ENCODE results near the gene NANOG. TPM values are rescaled to one million over a fixed set of nuclear protein-coding genes. Genes with fewer than 3 reads are reported as not detected.
"Not testable (repeated sequence)": the region's sequence is repeated elsewhere in the genome, so short reads cannot be mapped to it uniquely, and the experiment has no call there.

Gene NANOG
- not detected in 2 replicates for total RNA-seq (2014; rRNA removed; shearing (Covaris generic))

DNA sequence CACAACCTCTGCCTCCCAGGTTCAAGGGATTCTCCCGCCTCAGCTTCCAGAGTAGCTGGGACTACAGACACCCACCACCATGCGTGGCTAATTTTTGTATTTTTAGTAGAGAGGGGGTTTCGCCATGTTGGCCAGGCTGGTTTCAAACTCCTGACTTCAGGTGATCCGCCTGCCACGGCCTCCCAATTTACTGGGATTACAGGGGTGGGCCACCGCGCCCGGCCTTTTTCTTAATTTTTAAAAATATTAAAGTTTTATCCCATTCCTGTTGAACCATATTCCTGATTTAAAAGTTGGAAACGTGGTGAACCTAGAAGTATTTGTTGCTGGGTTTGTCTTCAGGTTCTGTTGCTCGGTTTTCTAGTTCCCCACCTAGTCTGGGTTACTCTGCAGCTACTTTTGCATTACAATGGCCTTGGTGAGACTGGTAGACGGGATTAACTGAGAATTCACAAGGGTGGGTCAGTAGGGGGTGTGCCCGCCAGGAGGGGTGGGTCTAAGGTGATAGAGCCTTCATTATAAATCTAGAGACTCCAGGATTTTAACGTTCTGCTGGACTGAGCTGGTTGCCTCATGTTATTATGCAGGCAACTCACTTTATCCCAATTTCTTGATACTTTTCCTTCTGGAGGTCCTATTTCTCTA, at the start of gene NANOG:
NANOG (plus strand) TSS at position 519 of the 645 bp plus-strand sequence. CDS start 213 bp downstream, outside the sequence.
- not testable (repeated sequence) for DNase-seq (ENCODE audit: low read depth)

DNA sequence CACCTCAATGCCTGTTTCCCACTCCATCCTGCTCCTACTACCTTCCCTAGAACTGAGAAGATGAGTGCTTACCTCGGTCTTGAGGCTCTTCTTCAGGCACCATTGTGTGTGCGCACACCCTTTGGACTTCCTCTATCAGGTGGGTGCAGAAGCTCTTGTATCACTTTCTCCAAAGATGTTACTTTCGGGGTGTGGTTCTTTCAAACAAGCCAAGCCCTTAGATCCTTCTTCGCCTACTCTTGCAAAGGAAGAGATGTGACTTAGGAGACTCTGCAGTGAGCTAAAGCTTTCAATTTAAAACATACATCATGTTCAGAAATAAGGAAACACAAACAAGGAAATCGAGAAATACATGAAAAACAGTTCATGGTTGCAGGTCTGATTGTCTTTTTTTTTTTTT, 42.0 kb upstream of the NANOG start, which contains the start of gene CLEC4C:
CLEC4C (minus strand) TSS at position 130 of the 400 bp plus-strand sequence; CDS start at position 103, 27 bp downstream.
- DNase-seq (ENCODE audit: low read depth) = no peak

DNA sequence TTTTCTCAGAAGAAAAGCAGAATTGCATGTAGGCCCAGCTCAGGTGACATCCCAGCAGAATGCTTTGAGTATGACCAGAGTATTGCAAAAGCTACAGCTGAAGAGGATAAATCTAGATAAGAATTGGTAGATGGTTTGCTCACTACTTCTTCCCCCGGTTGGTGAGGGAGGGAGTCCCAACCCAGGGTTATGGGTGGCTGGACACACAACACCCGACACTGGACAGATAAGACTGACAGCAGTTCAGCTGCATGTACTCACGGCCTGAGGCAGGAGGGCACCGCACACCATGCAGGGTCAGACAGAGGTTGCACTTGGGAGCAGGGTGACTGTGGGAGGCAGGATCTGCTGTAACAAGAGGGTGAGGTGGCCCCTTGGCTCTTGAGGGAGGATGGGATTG, 40.4 kb upstream of the NANOG start:
- DNase-seq (ENCODE audit: low read depth) = no peak

DNA sequence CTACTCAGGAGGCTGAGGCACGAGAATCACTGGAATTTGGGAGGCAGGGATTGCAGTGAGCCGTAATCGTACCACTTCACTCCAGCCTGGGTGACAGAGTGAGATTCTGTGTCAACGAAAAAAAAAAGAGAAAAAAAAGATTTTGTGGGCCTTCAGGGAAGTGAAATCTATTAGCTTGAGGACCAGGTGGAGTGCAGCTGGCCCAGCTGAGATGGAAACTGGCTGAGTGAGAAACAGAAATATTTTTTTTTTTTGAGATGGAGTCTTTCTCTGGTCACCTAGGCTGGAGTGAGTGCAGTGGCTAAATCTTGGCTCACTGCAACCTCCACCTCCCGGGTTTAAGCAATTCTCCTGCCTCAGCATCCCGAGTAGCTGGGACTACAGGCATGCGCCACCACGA, 39.8 kb upstream of the NANOG start:
- no peak for DNase-seq (ENCODE audit: low read depth)

DNA sequence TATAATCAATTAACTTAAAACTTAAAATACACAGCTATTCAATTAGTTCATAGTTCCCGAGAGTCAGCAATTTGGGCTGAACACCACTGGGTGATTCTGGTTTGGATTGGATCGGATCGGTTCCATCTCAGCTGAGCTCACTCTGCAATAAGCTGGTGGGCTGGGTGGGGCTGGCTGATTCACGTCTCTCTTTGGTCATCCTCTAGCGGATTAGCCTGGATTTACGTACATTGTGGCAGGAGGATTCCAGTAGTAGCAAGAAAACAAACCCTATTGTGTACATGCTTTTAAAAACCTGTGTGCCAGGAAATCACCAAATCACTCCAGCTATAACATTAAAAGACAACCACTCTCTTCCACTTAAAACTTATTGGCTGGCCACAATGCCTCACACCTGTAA, 38.9 kb upstream of the NANOG start:
- no peak for DNase-seq (ENCODE audit: low read depth)

DNA sequence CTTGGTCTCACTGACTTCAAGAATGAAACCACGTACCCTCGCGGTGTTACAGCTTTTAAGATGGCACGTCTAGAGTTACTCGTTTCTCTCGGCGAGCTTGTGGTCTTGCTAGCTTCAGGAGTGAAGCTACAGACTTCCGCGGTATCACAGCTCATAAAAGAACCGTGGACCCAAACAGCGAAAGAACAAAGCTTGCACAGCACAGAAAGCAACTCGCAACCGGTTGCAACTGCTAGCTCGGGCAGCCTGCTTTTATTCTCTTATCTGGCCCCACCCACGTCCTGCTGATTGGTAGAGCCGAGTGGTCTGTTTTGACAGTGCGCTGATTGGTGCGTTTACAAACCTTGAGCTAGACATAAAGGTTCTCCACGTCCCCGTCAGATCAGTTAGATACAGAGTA, 37.8 kb upstream of the NANOG start:
- no peak for DNase-seq (ENCODE audit: low read depth)

DNA sequence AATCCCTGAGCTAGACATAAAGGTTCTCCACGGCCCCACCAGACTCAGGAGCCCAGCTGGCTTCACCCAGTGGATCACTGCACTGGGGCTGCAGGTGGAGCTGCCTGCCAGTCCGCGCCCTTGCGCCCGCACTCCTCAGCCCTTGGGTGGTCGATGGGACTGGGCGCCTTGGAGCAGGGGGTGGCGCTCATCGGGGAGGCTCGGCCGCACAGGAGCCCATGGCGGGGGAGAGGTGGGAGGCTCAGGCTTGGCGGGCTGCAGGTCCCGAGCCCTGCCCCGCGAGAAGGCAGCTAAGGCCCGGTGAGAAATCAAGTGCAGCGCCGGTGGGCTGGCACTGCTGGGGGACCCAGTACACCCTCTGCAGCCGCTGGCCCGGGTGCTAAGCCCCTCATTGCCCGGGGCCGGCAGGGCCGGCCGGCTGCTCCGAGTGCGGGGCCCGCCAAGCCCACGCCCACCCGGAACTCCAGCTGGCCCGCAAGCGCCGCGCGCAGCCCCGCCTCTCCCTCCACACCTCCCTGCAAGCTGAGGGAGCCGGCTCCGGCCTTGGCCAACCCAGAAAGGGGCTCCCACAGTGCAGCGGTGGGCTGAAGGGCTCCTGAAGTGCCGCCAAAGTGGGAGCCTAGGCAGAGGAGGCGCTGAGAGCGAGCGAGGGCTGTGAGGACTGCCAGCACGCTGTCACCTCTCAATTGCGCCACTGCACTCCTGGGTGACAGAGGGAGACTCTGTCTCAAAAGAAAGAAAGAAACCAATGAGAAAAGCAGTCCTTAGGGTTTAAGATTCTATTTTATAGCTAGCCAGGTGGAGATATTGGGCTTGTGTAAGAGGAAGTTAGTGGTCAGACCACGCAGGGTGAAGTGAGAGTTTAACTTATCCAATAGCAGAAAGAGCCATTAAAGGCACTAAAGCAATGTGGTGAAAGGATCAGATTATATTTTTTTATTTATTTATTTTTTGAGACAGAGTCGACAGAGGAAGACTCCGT, 37.0 kb upstream of the NANOG start:
- not testable (repeated sequence) for DNase-seq (ENCODE audit: low read depth)

DNA sequence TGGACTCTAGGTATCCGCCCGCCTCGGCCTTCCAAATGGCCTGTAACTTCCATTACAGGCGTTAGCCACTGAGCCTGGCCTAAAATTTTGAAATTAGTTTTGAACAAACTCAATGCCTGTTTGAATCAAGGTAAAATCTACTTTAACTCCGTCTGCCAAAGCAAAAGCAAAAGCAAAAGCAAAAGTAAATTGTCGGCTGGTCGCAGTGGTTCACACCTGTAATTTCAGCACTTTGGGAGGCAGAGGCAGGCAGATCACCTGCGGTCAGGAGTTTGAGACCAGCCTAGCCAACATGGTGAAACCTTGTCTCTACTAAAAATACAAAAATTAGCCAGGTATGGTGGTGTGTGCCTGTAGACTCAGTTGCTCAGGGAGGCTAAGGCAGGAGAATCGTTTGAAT, 33.5 kb upstream of the NANOG start:
- not testable (repeated sequence) for DNase-seq (ENCODE audit: low read depth)

DNA sequence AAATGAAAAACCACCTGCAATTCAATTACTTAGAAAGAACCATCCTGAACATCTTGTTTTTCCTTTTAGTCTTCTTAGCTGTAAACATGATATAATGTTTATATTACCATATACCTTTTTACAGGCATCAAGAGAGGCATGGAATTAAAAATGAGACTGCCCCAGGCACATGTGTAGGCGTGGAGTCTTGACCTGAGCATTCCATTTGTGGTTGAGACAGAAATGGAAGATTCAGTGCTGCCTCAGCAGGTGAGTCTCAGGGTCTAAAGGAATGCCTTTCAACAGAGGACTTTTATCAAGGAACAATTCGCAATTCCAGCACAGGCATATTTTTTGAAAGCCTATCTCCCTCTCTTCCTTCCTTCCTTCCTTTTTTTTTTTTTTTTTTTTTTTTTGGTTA, 32.2 kb upstream of the NANOG start:
- no peak for DNase-seq (ENCODE audit: low read depth)

DNA sequence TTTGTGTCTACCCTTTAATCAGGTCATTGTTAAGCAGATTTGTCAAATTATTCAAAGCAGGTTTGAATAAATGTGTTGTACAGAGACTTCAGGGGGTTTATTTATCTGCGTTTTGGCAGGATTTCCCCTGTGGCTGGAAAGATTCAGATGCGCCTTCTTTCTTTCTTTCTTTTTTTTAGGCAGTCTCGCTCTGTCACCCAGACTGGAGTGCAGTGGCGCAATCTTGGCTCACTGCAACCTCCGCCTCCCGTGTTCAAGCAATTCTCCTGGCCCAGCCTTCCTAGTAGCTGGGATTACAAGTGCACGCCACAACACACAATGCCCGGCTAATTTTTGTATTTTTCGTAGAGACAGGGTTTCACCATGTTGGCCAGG, 30.4 kb upstream of the NANOG start:
- DNase-seq (ENCODE audit: low read depth) = no peak

DNA sequence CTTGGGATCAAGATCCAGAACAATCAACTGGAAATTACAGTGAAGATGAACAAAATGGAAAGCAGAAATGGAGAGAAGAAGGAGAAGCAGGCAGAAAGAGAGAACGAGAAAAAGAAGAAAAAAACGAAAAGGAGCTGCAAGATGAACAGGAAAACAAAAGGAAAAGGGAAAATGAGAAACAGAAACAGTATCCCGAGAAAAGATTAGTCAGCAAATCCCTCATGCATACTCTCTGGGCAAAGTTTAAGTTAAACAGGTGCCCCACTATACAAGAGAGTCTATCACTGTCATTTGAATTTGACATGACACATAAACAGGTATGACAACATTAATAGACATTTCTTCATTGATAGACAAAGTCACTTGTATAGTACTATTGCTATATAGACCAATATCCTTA, 19.2 kb upstream of the NANOG start:
- DNase-seq (ENCODE audit: low read depth) = no peak

DNA sequence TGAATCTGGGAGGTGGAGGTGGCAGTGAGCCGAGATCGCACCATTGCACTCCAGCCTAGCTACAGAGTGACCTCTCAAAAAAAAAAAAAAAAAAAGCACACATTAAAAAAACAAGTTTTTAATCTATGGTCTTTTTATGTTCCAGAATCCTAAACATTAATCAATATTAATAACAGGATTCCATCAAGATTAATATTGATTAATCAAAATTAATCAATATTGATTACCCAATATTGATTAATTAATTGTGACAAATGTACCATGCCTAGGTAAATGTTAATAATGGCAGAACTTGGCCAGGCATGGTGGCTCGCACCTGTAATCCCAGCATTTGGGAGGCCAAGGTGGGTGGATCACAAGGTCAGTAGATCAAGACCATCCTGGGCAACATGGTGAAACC, 7.9 kb upstream of the NANOG start:
- no peak for DNase-seq (ENCODE audit: low read depth)

DNA sequence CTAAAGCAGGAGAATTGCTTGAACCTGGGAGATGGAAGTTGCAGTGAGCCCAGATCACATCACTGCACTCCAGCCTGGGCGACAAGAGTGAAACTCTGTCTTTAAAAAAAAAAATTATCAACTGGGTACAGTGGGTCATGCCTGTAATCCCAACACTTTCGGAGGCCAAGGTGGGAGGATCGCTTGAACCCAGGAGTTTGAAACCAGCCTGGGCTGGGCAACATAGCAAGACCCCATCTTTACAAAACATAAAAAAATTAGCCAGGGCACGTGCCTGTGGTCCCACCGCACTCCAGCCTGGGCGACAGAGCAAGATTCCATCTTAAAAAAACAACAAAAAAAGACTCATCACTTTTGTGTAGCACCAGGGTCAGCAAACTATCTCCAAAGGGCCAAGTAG, 7.1 kb upstream of the NANOG start:
- no peak for DNase-seq (ENCODE audit: low read depth)

DNA sequence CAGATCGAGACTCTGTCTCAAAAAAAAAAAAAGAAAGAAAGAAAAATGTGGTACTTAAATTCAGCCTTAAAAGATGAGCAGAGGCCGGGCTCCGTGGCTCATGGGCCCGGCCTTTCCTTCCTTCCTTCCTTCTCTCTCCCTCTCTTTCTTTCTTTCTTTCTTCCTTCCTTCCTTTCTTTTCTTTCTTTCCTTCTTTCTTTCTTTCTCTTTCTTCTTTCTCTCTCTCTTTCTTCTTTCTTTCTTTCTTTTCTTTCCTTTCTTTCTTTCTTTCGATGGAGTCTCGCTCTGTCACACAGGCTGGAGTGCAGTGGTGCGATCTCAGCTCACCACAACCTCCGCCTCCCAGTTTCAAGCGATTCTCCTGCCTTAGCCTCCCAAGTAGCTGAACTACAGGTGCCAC, 5.8 kb upstream of the NANOG start:
- DNase-seq (ENCODE audit: low read depth) = not testable (repeated sequence)

DNA sequence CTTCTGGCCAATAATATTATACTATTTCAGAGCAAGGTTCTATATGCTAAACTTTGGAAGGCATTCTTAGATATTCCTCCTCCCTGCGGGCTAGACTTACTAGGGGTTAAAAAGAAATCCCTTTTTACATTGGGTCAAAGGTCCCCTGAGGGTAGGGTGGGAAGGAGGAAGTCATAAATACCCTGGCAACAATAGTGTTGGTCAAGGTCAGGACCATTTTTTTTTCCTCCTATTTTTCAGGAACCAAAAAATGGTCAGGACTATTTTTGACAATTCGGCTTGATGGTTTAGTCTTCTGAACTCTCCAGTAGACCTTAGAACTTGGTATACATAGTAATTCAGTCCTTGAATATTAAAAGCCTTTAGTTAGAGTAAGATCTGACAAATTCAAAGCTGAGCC, 4.5 kb upstream of the NANOG start:
- DNase-seq (ENCODE audit: low read depth) = no peak

DNA sequence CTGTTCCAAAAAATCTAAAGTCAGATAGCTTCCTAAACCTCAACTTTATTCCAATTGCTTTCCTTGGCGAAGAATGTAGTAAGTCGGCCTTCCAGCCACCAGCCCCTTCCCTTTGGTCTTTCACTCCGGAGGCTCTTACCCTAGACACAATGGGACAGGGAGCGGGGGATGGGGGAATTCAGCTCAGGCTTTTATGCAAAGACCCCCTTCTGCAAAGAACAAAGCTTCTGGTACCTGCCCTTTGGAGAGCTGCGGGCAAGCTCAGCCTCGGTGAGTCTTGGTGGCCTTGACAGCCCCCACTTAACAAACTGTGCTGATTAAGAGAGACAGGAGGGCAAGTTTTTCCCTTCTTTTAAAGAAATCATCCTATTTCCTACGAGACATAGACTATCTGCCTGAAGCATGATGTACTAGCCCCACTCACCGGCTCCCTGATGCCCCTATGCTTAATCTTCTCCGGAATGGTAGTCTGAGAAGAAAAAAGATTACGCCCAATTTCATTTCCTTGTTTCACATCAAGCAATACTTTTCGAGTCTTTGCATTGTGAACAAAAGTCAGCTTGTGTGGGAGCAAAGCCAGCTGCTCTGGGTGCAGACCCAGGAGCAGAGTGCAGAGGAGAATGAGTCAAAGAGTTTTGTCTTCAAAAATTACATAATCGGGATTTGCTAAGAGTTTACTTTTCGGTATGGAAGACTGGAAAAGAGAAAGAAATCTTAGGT, 1.5 kb upstream of the NANOG start:
- DNase-seq (ENCODE audit: low read depth) = no peak

DNA sequence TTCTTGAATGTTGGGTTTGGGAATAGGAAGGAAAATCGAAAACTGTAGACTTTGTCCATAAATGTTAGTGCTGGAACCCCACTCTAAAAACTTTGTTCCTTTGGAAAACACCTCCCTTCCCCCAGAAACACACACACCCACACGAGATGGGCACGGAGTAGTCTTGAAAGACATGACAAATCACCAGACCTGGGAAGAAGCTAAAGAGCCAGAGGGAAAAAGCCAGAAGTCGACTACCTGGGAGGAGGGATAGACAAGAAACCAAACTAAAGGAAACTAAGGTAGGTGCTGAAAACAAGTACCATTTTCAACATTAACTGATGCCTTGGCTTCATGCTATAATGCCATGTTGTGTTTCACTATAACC, 925 bp upstream of the NANOG start:
- DNase-seq (ENCODE audit: low read depth) = no peak

DNA sequence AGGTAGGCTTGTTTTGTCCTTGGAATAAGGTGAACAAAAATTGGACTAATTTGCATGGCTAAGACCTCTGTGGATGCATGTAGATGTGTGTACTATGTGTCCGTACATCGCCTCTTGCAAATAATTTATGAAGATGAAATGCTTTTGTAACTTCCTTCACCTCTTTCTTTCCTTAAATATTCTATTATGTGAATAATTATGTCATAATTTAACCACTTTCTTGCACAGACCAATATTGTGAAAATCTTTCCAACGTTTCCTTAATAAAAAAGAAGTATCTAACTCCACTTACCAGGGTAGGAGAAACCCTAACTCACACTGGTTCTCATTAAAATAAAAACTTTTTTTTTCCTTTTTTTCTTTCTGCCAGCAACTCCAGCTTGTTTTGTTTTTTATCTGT, 4.0 kb downstream of the NANOG start:
- DNase-seq (ENCODE audit: low read depth) = no peak

DNA sequence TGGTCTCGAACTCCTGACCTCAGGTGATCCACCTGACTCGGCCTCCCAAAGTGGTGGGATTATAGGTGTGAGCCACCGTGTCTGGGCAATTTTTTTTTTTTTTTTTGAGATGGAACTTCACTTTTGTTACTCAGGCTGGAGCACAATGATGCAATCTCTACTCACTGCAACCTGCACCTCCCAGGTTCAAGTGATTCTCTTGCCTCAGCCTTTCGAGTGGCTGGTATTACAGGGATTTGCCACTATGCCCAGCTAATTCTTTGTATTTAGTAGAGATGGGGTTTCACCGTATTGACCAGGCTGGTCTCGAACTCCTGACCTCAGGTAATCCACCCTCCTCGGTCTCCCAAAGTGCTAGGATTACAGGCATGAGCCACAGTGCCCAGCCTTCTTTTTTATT, 8.1 kb downstream of the NANOG start:
- not testable (repeated sequence) for DNase-seq (ENCODE audit: low read depth)

DNA sequence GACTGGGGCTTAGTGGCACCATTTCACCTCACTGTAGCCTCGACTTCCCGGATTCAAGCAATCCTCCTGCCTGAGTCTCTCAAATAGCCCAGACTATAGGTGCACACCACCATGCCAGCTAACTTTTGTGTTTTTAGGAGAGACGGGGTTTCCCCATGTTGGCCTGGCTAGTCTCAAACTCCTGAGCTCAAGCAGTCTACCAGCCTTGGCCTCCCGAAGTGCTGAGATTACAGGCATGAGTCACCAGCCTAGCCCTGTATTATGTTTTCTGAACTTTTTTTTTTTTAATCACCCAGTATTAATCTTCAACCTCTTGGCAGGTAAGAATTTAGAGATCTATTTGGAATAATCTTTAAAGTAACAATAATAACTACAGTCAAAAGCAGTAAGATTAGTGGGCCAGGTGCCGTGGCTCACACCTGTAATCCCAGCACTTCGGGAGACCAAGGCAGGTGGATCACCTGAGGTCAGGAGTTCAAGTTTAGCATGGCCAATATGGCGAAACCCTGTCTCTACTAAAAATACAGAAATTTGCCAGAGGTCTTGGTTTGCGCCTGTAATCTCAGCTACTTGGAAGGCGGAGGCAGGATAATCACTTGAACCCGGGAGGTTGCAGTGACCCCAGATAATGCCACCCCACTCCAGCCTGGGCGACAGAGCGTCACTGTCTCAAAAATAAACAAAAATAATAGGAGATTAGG, 8.6 kb downstream of the NANOG start:
- peak; percentile 48 for DNase-seq (ENCODE audit: low read depth)

DNA sequence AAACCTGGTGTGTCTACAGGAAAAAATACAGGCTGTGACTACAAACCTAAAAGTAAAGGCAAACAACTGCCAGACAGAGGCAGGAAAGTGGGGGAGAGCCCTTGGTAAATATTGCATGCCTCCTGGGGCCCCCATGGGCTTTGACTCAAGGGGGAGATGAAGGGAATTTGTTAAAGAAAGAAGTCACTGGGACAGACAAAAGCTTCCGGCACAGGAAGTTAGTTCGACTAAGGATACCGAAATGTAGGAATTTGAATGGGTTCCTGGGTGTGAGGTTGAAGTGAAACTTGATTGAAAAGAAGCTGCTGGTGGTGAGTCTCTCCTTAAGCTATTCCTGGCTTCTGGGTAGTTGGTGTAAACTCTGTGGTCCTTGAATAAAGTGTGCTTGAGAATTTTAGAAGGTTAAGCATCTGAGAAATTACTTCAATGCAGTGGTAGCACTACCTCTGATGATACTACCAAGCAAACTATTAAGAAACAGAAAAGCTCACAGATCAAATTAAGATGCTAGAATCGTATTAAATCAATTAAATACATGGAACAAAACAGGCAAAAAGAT, 9.6 kb downstream of the NANOG start:
- not testable (repeated sequence) for DNase-seq (ENCODE audit: low read depth)
